ENCODE measurements around the gene IPP.

- TF ChIP-seq CTCF (IDR thresholded peaks at IDR 0.05) (no peak), SMC3 (IDR thresholded peaks at IDR 0.05; ENCODE audit: low read depth, low read length) (no peak), USF2 (IDR thresholded peaks at IDR 0.05; ENCODE audit: borderline replicate concordance, low read depth, low read length) (no peak), JUND (IDR thresholded peaks at IDR 0.05) (no peak), EP300 (IDR thresholded peaks at IDR 0.05; ENCODE audit: borderline replicate concordance in 1 of 2, low read depth in 1 of 2, low read length in 1 of 2) (no peak), SIN3A (IDR thresholded peaks at IDR 0.05; ENCODE audit: borderline replicate concordance, low read depth, low read length) (no peak), IRF3 (IDR thresholded peaks at IDR 0.05; ENCODE audit: low read depth, low read length) (no peak), POLR2AphosphoS5 (IDR thresholded peaks at IDR 0.05; ENCODE audit: low read depth, low read length) (no peak), YY1 (IDR thresholded peaks at IDR 0.05; ENCODE audit: low read depth) (no peak), EZH2phosphoT487 (IDR thresholded peaks at IDR 0.05; ENCODE audit: borderline replicate concordance, low read depth) (no peak), FOXJ3 (CRISPR knock-in tag; IDR thresholded peaks at IDR 0.05) (no peak), REST (IDR thresholded peaks at IDR 0.05; ENCODE audit: low read depth, low read length) (no peak)
Observed at GRCh38 chr1:45666836-45667235, 83.6 kb downstream of the IPP start.
